Measurements from ENCODE around the gene DLK2.
"Not testable (repeated sequence)": the region's sequence is repeated elsewhere in the genome, so short reads cannot be mapped to it uniquely, and the experiment has no call there.

The DLK2 gene

GRCh38 chr6:43455531-43456428 is at the start of gene DLK2:
Gene DLK2 (minus strand): TSS chr6:43455548. CDS start chr6:43454825, 723 bp downstream.
- DNase-seq (ENCODE audit: extremely low spot score), result peak; percentile 62
- TF ChIP-seq CTCF (IDR thresholded peaks at IDR 0.05; ENCODE audit: control extremely low read depth, extremely low read depth, low read depth, missing control alignments), result no peak
- POLR2A ChIA-PET, result no interaction called here
- CTCF ChIA-PET, result interaction anchor here (0.8 to 5.7 kb wide), 14 partner anchors 10 to 226 kb away, joined by 3 to 70 read pairs (median 3); partner anchors contain the start of genes DNPH1 and ZNF318

- ChIA-PET POLR2A (no interaction called here), CTCF (interaction anchor here (0.7 to 7.8 kb wide), 3 partner anchors 49 to 576 kb away, joined by 4 to 77 read pairs (median 70); partner anchors contain the start of gene DLK2)
- TF ChIP-seq CTCF (IDR thresholded peaks at IDR 0.05; ENCODE audit: control extremely low read depth, extremely low read depth, low read depth, missing control alignments), result no peak
- no peak for DNase-seq (ENCODE audit: extremely low spot score)
Observed at GRCh38 chr6:43503443-43503842, 48.1 kb upstream of the DLK2 start.

- TF ChIP-seq CTCF (IDR thresholded peaks at IDR 0.05; ENCODE audit: control extremely low read depth, extremely low read depth, low read depth, missing control alignments), result no peak
- no peak for DNase-seq (ENCODE audit: extremely low spot score)
- POLR2A ChIA-PET, result no interaction called here
- CTCF ChIA-PET, result interaction anchor here (1.4 to 6.8 kb wide), 3 partner anchors 15 to 239 kb away, joined by 4 to 70 read pairs (median 8); partner anchors contain the start of gene DLK2
Observed at GRCh38 chr6:43502666-43503065, 47.3 kb upstream of the DLK2 start.

GRCh38 chr6:43500921-43501320 is 45.6 kb upstream of the DLK2 start:
- ChIA-PET POLR2A (interaction anchor here (0.6 to 0.8 kb wide), 2 partner anchors 9 to 561 kb away, joined by 3 read pairs; partner anchors contain the start of gene LRRC73), CTCF (interaction anchor here (2.6 kb wide), 1 partner anchor 14 kb away, joined by 8 read pairs; no protein-coding TSS in a partner anchor)
- TF ChIP-seq CTCF (IDR thresholded peaks at IDR 0.05; ENCODE audit: control extremely low read depth, extremely low read depth, low read depth, missing control alignments), result no peak
- no peak for DNase-seq (ENCODE audit: extremely low spot score)

- POLR2A ChIA-PET, result no interaction called here
Observed at GRCh38 chr6:43499028-43499815, 43.9 kb upstream of the DLK2 start.

GRCh38 chr6:43498291-43498690 is 42.9 kb upstream of the DLK2 start:
- DNase-seq (ENCODE audit: extremely low spot score); POLR2A ChIA-PET: not testable (repeated sequence)
- CTCF ChIA-PET, result interaction anchor here (0.9 to 11.7 kb wide), 5 partner anchors 8 to 49 kb away, joined by 3 to 125 read pairs (median 4); partner anchors contain the start of gene DLK2

More at GRCh38 chr6:43499028-43499815, 43.9 kb upstream of the DLK2 start:
- CTCF ChIA-PET, result interaction anchor here (1.4 to 11.7 kb wide), 3 partner anchors 7 to 44 kb away, joined by 3 to 125 read pairs (median 4); partner anchors contain the start of gene DLK2
- no peak for DNase-seq (ENCODE audit: extremely low spot score)
- TF ChIP-seq CTCF (IDR thresholded peaks at IDR 0.05; ENCODE audit: control extremely low read depth, extremely low read depth, low read depth, missing control alignments), result no peak

Data from GM10248 (cell line).